Dermis microvascular lymphatic vessel endothelial cell (primary cell): Measurements from ENCODE around the gene IFNL1. TPM values are rescaled to one million over a fixed set of nuclear protein-coding genes. Genes with fewer than 3 reads are reported as not detected.
"Not testable (repeated sequence)": the region's sequence is repeated elsewhere in the genome, so short reads cannot be mapped to it uniquely, and the experiment has no call there.

ENCODE experiments used
- DNase-seq, 2 donors: peaks; one replicate each; pipeline versions ENCODE4 v3.0.0 to v3.0.0-alpha.2; 2010; ENCODE audit warnings: low read depth in 2 of 2
- total RNA-seq: library from RNA; depleted of rRNA; stranded (reverse); fragments of >200 nt; gene quantifications from 2 replicates; pipeline ENCODE4 v1.2.1, GENCODE V29; 2014

Gene IFNL1
- total RNA-seq = not detected in 2 replicates

GRCh38 chr19:39296055-39296645, at the start of gene IFNL1:
Gene IFNL1, plus strand, starts transcription at chr19:39296407. Its CDS starts 15 bp downstream, at chr19:39296422.
- no peak for DNase-seq

DNA sequence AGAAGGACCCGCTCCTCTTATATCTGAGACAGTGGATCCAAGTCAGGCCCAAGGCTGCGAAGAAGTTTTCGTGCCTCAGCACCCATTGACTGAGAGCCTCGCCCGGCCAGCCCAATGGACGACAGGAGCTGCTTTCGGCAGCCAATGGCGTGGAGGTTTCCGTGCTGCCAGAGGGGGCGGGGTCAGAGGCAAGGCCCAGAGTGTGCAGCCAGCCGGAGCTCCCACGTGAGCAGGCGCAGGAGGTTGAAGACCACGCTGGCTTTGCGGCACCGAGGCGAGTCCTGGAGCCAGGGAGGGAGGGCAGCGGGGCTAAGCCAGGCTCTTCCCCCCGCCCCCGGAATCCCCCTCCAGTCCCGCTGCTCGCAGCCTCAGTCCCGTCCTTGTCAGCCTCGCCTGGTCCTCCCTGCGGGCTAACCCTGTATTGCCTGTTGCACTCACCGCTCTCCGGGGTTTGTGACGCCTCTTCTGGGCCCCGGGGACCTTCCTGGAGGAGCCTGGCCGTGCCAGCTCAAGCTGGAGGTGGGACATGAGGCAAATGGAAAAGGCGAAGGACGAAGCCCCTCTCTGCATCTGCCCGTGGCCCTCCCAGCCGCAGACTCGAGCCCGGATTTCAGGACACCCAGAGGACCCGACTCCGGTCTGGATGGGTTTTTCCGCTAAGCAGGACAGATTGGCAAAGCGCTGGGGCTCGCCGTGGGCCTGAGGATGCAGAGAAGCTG, 49.1 kb upstream of the IFNL1 start:
- peak in 1 of 2 donors; percentile 26 for DNase-seq

- no peak for DNase-seq
Observed at GRCh38 chr19:39247701-39248664, 48.2 kb upstream of the IFNL1 start.

DNA sequence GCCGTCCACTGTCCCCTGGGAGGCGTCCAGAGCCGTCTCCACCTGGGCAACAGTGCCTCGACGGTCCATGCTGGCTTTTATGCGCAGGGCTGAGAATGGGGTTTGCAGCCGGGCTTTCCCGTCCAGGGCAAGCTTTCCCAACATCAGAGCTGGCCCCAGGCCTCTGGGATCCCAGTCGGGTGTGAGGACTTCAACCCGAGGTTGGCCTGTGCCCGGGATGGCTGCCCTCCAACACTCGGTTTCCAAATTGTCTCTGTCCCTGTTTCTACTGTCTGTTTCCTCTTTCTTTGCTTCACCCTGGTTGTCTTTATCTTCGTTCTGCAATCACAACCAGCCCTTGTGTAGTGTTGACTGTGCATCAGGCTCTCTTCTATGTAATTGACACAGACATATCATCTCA, 47.4 kb upstream of the IFNL1 start, which contains the start of gene IFNL4:
Gene IFNL4, minus strand, starts transcription at position 51 of the 400 bp plus-strand sequence.
- DNase-seq = no peak

GRCh38 chr19:39251081-39251480, 45.1 kb upstream of the IFNL1 start:
- no peak for DNase-seq

DNA sequence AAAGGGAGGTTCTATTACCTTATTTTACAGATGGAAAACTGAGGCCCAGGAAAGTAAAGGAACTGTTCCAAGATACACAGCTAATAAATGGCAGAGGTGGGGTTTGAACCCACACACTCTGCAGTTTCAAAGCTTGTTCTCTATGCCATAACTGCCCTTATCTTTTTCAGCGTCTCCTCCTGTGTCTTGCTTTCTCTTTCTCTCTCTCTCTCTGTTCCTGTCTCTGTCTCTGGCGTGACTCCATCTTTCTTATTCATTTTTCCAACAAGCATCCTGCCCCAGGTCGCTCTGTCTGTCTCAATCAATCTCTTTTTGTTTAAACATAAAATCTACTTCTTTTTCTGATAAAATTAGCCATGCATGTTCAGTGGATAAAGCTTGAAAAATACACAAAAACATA, 44.4 kb upstream of the IFNL1 start:
- DNase-seq = no peak

- no peak for DNase-seq
Observed at GRCh38 chr19:39252458-39252857, 43.7 kb upstream of the IFNL1 start.

GRCh38 chr19:39253374-39254149, 42.6 kb upstream of the IFNL1 start:
- no peak for DNase-seq

GRCh38 chr19:39254531-39255345, 41.5 kb upstream of the IFNL1 start:
- no peak for DNase-seq

GRCh38 chr19:39257227-39257626, 39.0 kb upstream of the IFNL1 start:
- no peak for DNase-seq

GRCh38 chr19:39261704-39262103, 34.5 kb upstream of the IFNL1 start:
- no peak for DNase-seq

DNA sequence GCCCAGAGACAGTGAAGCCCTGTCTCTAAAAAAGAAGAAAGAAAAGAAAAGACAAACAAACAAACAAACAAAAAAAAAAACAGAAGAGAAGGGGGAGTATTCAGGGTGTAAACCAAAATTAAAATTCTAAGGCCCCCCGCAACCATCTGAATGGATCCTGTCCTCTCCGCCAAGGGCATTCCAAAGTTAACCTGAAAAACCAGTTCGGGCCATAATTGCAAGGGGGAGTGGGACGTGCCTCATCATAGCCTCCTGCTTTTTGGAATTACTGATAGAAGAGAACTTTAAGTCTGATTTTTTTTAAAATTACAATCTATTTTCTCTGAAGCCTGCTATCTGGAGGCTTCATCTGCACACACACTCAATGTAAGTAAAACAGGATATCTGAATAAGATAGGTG, 33.7 kb upstream of the IFNL1 start:
- no peak for DNase-seq

DNA sequence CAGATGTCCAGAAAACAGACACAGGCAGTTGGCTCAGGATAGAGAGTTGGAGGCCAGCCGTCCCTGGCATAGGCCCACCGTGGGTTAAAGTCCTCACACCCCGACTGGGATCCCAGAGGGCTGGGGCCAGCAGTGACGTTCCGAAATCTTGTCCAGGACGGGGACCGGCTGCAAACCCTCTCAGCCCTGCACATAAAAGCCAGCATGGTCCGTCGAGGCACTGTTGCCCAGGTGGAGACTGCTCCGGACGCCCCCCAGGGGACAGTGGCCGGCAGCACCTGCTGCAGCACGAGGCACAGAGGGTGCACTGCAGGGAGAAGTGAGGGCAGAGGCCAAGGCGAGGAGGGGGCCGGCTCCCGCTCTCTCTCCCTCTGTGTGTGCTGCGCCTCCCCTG, 32.3 kb upstream of the IFNL1 start:
- DNase-seq = no peak

- no peak for DNase-seq
Observed at GRCh38 chr19:39264306-39265290, 31.6 kb upstream of the IFNL1 start.

- no peak for DNase-seq
Observed at GRCh38 chr19:39265321-39265916, 30.8 kb upstream of the IFNL1 start.

DNA sequence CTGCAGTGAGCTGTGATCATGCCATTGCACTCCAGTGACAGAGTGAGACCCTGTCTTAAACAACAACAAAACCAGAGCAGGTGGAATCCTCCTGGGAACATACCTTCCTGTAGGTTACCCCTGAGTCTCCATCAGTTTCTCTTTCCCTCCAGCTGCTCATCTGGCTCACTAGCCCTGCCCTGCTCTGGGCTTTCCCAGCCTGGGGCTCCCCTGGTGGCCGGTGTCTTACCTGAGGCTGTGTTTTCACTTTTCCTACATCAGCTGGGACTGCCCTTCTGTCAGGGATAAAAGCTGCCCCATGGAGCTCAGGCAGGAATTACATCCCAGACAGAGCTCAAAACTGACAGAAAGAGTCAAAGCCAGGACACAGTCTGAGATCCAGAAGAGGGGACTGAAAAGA, 28.1 kb upstream of the IFNL1 start, which contains the start of gene IFNL2:
Gene IFNL2, plus strand, starts transcription at position 312 of the 400 bp plus-strand sequence. CDS start 173 bp downstream, outside the sequence.
- not testable (repeated sequence) for DNase-seq

DNA sequence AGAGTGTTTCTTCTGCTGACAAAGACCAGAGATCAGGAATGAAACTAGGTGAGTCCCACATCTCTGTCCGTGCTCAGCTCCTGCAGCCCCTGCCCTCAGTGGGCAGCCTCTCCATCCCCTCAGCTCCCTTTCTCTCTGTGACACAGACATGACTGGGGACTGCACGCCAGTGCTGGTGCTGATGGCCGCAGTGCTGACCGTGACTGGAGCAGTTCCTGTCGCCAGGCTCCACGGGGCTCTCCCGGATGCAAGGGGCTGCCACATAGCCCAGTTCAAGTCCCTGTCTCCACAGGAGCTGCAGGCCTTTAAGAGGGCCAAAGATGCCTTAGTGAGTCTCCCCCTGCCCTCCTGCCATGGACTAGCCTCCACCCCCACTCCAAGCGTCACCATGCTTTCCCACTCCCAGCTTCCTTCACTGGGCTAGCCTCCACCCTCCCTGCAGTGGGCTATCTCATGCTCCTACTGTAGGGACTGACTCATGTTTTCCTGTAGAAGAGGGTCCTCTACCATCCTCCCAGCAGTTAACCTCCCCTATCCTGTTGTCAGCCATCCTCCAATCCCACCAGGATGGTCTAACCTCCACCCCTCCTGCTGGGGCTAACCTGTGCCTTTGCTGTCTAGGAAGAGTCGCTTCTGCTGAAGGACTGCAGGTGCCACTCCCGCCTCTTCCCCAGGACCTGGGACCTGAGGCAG, 27.5 kb upstream of the IFNL1 start:
- not testable (repeated sequence) for DNase-seq

DNA sequence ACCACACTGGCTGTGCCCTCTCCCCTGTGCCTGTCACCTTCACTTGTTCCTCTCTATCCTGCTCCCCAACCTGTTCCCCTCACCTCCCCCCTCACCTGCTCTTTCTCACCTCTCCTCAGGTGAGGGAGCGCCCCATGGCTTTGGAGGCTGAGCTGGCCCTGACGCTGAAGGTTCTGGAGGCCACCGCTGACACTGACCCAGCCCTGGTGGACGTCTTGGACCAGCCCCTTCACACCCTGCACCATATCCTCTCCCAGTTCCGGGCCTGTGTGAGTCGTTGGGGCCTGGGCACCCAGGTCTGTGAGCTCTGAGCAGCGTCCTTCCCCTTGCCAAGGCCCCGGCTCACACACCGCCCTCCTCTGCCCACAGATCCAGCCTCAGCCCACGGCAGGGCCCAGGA, 26.8 kb upstream of the IFNL1 start:
- DNase-seq = not testable (repeated sequence)
